ENCODE results near the gene EPHB6. TPM values are rescaled to one million over a fixed set of nuclear protein-coding genes. Genes with fewer than 3 reads are reported as not detected.

The EPHB6 gene
- total RNA-seq, 3 donors from 2014 or later = 5.2 to 29.8 (median 29.6) TPM

DNA sequence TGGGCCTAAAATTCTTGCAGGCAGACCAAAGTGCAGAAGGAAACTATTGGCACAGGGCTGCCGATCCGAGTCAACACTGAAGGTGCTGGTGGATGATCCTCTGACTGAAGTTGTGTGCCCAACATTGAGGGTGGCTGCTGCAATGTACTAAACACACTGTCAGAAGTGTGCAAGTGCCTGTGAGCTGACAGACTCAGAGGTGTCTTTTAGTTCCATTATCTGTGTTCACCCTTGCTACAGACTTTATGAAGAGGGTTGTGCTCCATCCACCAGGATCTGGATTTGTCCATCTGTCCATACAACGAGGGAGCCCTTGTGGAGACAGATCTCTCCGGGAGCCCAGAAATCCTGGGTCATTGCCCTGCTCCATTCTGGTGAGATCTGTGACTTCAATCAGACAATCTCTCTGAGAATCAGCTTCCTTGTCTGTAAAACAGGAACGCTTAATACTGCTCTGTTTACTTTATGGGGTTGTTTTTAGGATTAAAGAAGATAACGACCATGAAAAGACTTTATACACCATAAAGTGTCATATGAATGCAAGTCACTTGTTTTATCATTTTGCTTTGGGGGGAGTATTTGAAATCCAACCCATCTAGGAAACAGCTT lies 40.2 kb downstream of the EPHB6 start:
- no peak for DNase-seq (ENCODE audit: low spot score in 2 of 2)
- TF ChIP-seq POLR2A (IDR thresholded peaks at IDR 0.05) (no peak), POLR2AphosphoS5 (IDR thresholded peaks at IDR 0.05) (no peak)
- TF ChIP-seq, protein P1, sequence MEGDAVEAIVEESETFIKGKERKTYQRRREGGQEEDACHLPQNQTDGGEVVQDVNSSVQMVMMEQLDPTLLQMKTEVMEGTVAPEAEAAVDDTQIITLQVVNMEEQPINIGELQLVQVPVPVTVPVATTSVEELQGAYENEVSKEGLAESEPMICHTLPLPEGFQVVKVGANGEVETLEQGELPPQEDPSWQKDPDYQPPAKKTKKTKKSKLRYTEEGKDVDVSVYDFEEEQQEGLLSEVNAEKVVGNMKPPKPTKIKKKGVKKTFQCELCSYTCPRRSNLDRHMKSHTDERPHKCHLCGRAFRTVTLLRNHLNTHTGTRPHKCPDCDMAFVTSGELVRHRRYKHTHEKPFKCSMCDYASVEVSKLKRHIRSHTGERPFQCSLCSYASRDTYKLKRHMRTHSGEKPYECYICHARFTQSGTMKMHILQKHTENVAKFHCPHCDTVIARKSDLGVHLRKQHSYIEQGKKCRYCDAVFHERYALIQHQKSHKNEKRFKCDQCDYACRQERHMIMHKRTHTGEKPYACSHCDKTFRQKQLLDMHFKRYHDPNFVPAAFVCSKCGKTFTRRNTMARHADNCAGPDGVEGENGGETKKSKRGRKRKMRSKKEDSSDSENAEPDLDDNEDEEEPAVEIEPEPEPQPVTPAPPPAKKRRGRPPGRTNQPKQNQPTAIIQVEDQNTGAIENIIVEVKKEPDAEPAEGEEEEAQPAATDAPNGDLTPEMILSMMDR (IDR thresholded peaks at IDR 0.05) = no peak
- Histone ChIP-seq H3K9me3 (no peaks in the 10 kb centered on the region), H3K4me1 (no peaks in the 10 kb centered on the region), H3K36me3 (no peaks in the 10 kb centered on the region), H3K4me3 (no peak overlapping the region), H3K27ac (no peak overlapping the region), H3K27me3 (no peaks in the 10 kb centered on the region)
- intact Hi-C loops (cut with DNase I; ENCODE audit: low total_unique reads) = no loop called here

DNA sequence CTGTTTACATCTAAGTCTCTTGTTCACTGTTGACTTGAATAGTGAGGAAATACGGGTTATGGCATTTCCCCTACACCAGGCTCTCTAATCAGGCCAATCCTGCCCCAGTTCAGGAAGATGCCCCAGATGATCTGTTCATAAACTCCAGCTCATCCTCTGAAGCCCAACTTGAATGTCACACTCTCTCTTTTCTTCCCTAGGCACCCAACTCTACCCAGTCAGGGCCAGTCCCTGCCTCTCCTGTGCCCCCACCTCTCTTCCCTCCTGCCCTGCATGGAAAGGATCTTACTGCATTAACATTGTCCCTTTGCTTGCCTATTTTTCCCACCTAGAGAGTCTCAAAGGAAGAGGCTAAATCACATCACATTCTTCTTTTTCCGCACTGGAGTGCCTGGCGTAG lies 41.3 kb downstream of the EPHB6 start:
- TF ChIP-seq, protein P1 (IDR thresholded peaks at IDR 0.05) = no peak
- TF ChIP-seq POLR2AphosphoS5 (IDR thresholded peaks at IDR 0.05) = no peak
- no peak for TF ChIP-seq POLR2A (IDR thresholded peaks at IDR 0.05)
- DNase-seq (ENCODE audit: low spot score in 2 of 2) = no peak
- Histone ChIP-seq H3K36me3 (no peaks in the 10 kb centered on the region), H3K27me3 (no peaks in the 10 kb centered on the region), H3K27ac (no peak overlapping the region), H3K4me3 (no peak overlapping the region), H3K4me1 (no peaks in the 10 kb centered on the region), H3K9me3 (no peaks in the 10 kb centered on the region)
- intact Hi-C loops (cut with DNase I; ENCODE audit: low total_unique reads) = no loop called here

DNA sequence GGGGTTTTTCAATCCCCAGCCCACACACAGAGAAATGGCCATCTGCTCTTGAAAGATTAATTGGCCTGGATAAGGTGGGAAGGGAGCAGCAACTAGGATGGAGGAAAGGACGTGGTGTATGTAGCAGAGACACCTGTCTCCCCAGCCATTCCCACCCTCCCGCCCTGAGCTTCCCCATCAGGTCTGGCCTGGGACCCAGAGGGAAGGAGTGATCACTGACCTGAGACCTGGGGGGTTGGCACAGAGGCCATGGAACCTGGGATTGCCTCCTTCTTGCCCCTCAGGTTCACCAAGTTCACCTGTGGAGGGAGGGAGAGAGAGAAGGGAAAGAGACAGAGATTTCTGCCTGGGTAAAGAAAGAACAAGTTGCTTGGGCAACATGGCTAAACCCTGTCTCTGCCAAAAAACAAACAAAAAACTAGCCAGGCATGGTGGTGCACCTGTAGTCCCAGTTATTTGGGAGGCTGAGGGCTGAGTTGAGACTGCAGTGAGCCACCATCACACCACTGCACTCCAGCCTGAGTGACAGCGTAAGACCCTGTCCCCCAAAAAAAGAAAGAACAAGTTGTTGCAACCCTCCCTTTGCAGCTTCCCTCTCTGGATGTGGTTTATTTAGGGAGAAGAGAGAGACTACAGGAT lies 42.0 kb downstream of the EPHB6 start:
- Histone ChIP-seq H3K4me3 (no peak overlapping the region), H3K27ac (no peak overlapping the region), H3K4me1 (no peaks in the 10 kb centered on the region), H3K9me3 (no peaks in the 10 kb centered on the region), H3K36me3 (no peaks in the 10 kb centered on the region), H3K27me3 (no peaks in the 10 kb centered on the region)
- no peak for TF ChIP-seq POLR2AphosphoS5 (IDR thresholded peaks at IDR 0.05)
- TF ChIP-seq, protein P1 (IDR thresholded peaks at IDR 0.05) = no peak
- TF ChIP-seq POLR2A (IDR thresholded peaks at IDR 0.05) = no peak
- DNase-seq (ENCODE audit: low spot score in 2 of 2) = no peak
- intact Hi-C loops (cut with DNase I; ENCODE audit: low total_unique reads) = no loop called here

DNA sequence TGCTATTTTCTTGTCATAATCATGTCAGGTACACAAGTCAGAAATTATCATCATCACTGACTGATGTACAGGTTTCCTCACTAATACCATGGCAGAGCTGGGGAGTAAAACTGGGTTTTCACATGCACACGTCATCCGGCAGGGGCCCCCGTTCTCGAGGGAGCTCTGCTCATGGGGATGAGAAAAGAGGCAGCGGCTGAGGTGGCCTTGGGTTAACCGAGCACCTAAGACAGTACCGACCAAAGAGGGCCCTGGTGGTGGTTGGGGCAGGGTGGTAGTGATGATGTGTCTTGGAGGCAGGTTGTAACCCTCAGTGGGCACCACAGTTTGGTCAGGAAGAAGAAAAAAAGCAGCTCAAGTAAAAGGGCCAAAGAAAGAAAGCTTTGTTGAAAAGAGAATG lies 42.8 kb downstream of the EPHB6 start:
- no peak for DNase-seq (ENCODE audit: low spot score in 2 of 2)
- H3K4me3 ChIP-seq = no peak overlapping the region
- no peaks in the 10 kb centered on the region for H3K27me3 ChIP-seq
- TF ChIP-seq POLR2A (IDR thresholded peaks at IDR 0.05) (no peak), POLR2AphosphoS5 (IDR thresholded peaks at IDR 0.05) (no peak)
- TF ChIP-seq, protein P1 (IDR thresholded peaks at IDR 0.05) = no peak
- no peaks in the 10 kb centered on the region for H3K36me3 ChIP-seq
- intact Hi-C loops (cut with DNase I; ENCODE audit: low total_unique reads) = no loop called here
- peak overlapping the region in 1 of 2 donors; percentile 14 for H3K27ac ChIP-seq
- no peaks in the 10 kb centered on the region for H3K4me1 ChIP-seq
- H3K9me3 ChIP-seq = no peaks in the 10 kb centered on the region

DNA sequence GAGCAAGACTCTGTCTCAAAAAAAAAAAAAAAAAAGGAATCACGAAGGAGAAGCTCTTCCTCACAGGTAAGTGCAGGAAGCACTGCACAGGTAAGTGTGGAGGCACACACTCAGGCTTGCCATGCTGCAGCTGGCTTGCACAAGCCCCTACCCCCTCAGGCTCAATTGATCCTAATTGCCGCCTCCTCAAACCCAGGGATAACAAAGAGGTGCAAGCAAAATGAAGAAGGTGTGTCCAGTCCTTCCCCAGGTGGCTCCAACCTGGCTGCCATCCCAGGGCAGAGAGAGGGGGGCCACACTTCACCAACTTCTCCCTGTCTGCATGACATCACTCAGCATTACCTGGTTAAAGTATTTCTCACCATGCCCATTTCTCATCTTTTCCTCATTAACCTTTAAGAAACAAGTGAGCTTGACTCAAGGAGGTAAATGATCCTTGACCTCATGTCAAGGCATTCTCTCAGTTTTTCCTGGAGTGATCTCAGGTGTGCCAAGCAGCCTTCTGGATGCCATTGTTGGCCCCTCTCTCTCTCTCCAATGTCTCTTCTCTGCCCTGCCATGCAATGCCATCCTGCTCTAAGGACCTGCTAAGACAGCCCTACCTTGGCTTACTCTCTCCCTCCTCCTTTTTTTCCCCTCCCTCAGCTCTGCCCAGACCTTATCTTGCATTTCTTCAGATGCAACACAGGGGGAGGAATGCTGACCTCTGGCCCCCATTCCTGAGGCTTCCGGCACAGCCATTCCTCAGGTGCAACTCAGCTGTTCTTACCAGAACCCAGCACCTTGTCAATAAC lies 43.7 kb downstream of the EPHB6 start:
- Histone ChIP-seq H3K36me3 (no peaks in the 10 kb centered on the region), H3K27ac (peak overlapping the region; percentile 25 to 42), H3K4me3 (no peak overlapping the region), H3K9me3 (no peaks in the 10 kb centered on the region), H3K4me1 (no peaks in the 10 kb centered on the region), H3K27me3 (no peaks in the 10 kb centered on the region)
- DNase-seq (ENCODE audit: low spot score in 2 of 2) = peak in 1 of 2 donors; percentile 71
- TF ChIP-seq POLR2A (IDR thresholded peaks at IDR 0.05) = no peak
- TF ChIP-seq, protein P1 (IDR thresholded peaks at IDR 0.05) = no peak
- no peak for TF ChIP-seq POLR2AphosphoS5 (IDR thresholded peaks at IDR 0.05)
- intact Hi-C loops (cut with DNase I; ENCODE audit: low total_unique reads) = no loop called here

Data from breast epithelium (tissue), 4 donors.